ENCODE results near the gene EYA2.

The EYA2 gene

DNA sequence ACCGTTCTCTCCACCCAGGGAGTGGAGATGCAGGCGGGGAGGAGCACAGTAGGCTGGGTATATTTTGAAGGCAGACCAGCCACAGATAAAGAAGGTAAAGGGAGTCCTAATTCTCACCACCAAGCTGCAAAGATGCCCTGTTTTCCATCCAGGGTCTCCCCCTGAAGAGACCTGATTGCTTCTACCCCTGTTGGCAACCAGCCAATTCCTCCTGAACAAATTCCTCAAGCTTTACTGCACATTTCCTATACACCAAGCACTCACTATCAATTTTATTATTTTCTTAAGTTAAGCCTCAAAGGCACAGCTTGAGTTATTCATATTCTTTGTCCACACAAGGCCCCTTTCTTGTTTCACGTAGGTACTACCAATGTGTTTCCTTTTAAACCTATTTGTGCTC lies 214.4 kb downstream of the EYA2 start:
- H3K4me3 ChIP-seq (ENCODE audit: low read length), result no peak overlapping the region
- TF ChIP-seq, protein P1, sequence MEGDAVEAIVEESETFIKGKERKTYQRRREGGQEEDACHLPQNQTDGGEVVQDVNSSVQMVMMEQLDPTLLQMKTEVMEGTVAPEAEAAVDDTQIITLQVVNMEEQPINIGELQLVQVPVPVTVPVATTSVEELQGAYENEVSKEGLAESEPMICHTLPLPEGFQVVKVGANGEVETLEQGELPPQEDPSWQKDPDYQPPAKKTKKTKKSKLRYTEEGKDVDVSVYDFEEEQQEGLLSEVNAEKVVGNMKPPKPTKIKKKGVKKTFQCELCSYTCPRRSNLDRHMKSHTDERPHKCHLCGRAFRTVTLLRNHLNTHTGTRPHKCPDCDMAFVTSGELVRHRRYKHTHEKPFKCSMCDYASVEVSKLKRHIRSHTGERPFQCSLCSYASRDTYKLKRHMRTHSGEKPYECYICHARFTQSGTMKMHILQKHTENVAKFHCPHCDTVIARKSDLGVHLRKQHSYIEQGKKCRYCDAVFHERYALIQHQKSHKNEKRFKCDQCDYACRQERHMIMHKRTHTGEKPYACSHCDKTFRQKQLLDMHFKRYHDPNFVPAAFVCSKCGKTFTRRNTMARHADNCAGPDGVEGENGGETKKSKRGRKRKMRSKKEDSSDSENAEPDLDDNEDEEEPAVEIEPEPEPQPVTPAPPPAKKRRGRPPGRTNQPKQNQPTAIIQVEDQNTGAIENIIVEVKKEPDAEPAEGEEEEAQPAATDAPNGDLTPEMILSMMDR (IDR thresholded peaks at IDR 0.05; ENCODE audit: insufficient read depth, low read depth, low read length, missing control alignments), result no peak
- no peak for DNase-seq (ENCODE audit: low read depth)

DNA sequence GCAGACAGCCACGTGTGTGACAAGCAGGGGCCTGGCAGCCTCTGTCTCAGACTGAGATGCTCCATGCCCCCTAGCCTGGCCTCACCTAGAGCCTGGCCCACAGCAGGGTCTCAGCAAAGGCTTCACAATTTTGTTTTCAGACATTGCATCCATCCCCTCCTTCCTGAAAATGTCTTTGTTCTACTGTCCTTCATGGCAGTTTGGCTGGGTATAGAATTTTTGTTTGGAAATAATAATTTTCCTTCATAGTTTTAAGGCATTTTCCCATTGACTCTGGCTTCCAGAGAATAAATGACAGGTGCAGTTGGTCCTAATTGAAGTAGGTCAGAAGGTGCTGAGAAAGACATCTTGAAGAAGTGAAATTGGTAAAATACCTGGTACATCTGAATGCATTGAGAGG lies 216.2 kb downstream of the EYA2 start:
- no peak overlapping the region for H3K4me3 ChIP-seq (ENCODE audit: low read length)
- DNase-seq (ENCODE audit: low read depth), result no peak
- TF ChIP-seq, protein P1 (IDR thresholded peaks at IDR 0.05; ENCODE audit: insufficient read depth, low read depth, low read length, missing control alignments), result no peak

DNA sequence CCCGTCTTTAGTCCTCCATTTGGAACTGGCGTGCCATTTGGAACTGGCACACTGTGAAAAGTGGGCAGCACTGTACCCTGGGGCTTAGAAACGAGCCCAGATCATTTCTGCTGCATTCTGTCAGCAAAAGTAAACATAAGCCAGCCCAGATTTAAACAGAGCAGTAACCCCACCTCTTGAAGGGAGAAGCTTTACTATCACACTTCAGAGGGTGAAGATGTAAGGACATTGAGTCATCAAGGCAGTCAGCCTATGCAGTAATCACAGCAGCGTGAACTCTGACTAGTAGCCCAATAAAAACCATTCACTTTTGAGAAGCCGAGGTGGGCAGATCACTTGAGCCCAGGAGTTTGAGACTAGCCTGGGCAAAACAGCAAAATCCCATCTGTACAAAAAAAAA lies 216.9 kb downstream of the EYA2 start:
- DNase-seq (ENCODE audit: low read depth), result no peak
- TF ChIP-seq, protein P1 (IDR thresholded peaks at IDR 0.05; ENCODE audit: insufficient read depth, low read depth, low read length, missing control alignments), result no peak
- H3K4me3 ChIP-seq (ENCODE audit: low read length), result no peak overlapping the region

DNA sequence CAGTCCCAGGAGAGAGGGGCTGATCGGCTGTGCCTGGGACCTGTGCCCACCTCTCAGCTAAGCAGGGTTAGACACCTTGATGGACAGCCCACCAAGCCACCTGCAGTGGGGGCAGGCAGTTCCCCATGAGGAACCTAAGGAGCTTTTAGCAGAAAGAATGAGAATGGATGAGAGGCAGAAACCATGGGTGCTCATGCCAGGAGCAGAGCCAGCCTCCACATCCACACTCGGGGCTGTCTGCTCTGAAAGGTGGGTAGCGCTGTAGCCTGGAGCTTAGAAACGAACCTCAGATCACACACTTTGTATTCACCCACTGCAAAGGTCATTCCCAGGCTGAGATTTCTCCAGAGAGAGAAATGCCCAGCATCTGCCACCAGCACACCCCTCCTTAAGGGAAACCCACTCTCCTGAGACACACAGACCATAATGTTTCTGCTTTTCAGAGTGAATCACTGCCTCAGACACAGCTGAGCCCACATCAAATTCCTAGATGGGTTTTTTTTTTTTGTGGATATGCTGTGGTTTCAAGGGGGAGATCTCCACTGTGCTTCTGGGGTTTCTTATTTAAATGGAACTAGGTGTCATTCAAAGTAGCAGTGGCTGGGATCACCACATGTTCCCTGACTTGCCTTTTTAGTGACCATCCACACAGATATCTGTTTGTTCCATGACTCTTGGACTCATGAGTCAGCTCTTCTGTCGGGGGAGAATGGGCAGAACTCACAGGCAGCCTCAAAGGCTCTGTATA lies 218.9 kb downstream of the EYA2 start:
- no peak overlapping the region for H3K4me3 ChIP-seq (ENCODE audit: low read length)
- TF ChIP-seq, protein P1 (IDR thresholded peaks at IDR 0.05; ENCODE audit: insufficient read depth, low read depth, low read length, missing control alignments), result no peak
- DNase-seq (ENCODE audit: low read depth), result no peak

DNA sequence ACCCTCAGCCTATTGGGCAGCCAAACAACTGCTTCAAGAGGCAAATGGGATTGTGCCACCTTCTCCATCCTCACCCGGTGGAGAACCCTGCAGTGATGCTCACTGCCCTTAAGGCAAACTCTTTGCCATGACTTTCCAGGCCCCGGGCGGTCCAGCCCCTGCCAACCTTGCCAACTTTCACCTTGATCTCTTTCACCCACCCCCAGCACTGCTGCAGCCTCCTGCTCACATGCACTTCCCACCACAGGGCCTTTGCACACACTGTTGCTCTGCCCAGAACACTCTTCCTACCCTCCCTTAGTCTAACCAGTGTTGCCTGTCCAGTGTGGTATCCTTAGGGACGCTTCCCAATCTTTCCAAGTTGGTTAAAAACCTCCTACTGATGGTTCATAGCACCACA lies 221.1 kb downstream of the EYA2 start:
- TF ChIP-seq, protein P1 (IDR thresholded peaks at IDR 0.05; ENCODE audit: insufficient read depth, low read depth, low read length, missing control alignments), result no peak
- H3K4me3 ChIP-seq (ENCODE audit: low read length), result no peak overlapping the region
- no peak for DNase-seq (ENCODE audit: low read depth)

DNA sequence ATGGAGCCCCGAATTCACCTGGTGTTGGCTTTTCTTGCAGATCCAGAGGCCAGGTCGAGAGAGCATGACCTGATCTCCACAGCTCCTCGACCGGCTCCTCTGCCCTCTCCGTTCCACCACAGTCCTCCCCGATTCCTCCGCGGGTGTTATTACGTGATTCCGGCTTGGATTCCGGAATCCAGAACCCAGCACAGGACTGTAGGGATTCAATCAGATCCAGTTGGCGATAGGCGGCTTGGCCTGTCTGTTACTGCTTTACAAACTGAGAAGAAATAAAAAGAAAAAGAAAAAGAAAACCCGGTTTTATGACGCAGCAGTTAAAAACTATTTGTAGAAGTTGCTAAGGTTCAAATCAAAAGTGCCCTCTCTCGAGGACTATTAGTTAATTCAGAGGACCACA lies 222.7 kb downstream of the EYA2 start:
- DNase-seq (ENCODE audit: low read depth), result no peak

More for the DNA sequence above, 222.7 kb downstream of the EYA2 start:
- TF ChIP-seq, protein P1 (IDR thresholded peaks at IDR 0.05; ENCODE audit: insufficient read depth, low read depth, low read length, missing control alignments), result no peak
- no peak overlapping the region for H3K4me3 ChIP-seq (ENCODE audit: low read length)

Data from epithelial cell of esophagus (primary cell).